Measurements from ENCODE around the gene PSMA8. TPM values are rescaled to one million over a fixed set of nuclear protein-coding genes. Genes with fewer than 3 reads are reported as not detected.

Gene PSMA8
- total and polyA plus RNA-seq, 2 of the 13 experiments (the other 11 are each of a cell fraction or from before 2014, with no cell fraction given), result not detected

- DNase-seq (ENCODE audit: low spot score) (no peak), FAIRE-seq (no peak), ATAC-seq (no peak)
- CTCF ChIA-PET (ENCODE audit: low intra/inter-chr PET ratio, low total read pairs), result no interaction called here
- peaks cover 19% of the 10 kb centered on the region for H3K4me1 ChIP-seq (ENCODE audit: insufficient read depth, low read length)
- H2AFZ ChIP-seq (ENCODE audit: low read length), result no peak overlapping the region
- H3K4me3 ChIP-seq (replicated peaks in 1 of 3; ENCODE audit: insufficient read depth in 1 of 3, low read depth in 2 of 3, low read length in 3 of 3), result no peak overlapping the region
- TF ChIP-seq ZNF781 (CRISPR knock-in tag; IDR thresholded peaks at IDR 0.05; ENCODE audit: borderline replicate concordance, not compliant biosample characterization) (no peak), ZNF367 (CRISPR knock-in tag; IDR thresholded peaks at IDR 0.05; ENCODE audit: borderline replicate concordance) (no peak), SSRP1 (CRISPR knock-in tag; IDR thresholded peaks at IDR 0.05) (no peak), ARID2 (CRISPR knock-in tag; IDR thresholded peaks at IDR 0.05; ENCODE audit: borderline replicate concordance) (no peak), ZC3H4 (CRISPR knock-in tag; IDR thresholded peaks at IDR 0.05; ENCODE audit: borderline replicate concordance) (no peak), KMT2A (CRISPR knock-in tag; IDR thresholded peaks at IDR 0.05) (no peak), ZNF850 (CRISPR knock-in tag; conservative IDR thresholded peaks at IDR 0.05) (no peak), TGIF2 (CRISPR knock-in tag; IDR thresholded peaks at IDR 0.05) (no peak), ASH2L (IDR thresholded peaks at IDR 0.05; ENCODE audit: insufficient read length, low read depth, low read length) (no peak), THAP7 (CRISPR knock-in tag; IDR thresholded peaks at IDR 0.05) (no peak), ZNF556 (CRISPR knock-in tag; IDR thresholded peaks at IDR 0.05; ENCODE audit: borderline replicate concordance) (no peak), RORA (CRISPR knock-in tag; IDR thresholded peaks at IDR 0.05) (no peak), SMAD3 (CRISPR knock-in tag; IDR thresholded peaks at IDR 0.05) (no peak), CHD4 (IDR thresholded peaks at IDR 0.05; ENCODE audit: borderline replicate concordance, low read length) (no peak), EHMT2 (IDR thresholded peaks at IDR 0.05; ENCODE audit: borderline replicate concordance, low read depth, low read length) (no peak), ZFY (CRISPR knock-in tag; IDR thresholded peaks at IDR 0.05) (no peak), SMAD1 (CRISPR knock-in tag; IDR thresholded peaks at IDR 0.05; ENCODE audit: borderline replicate concordance, low read depth) (no peak)
- TF ChIP-seq, protein P1, sequence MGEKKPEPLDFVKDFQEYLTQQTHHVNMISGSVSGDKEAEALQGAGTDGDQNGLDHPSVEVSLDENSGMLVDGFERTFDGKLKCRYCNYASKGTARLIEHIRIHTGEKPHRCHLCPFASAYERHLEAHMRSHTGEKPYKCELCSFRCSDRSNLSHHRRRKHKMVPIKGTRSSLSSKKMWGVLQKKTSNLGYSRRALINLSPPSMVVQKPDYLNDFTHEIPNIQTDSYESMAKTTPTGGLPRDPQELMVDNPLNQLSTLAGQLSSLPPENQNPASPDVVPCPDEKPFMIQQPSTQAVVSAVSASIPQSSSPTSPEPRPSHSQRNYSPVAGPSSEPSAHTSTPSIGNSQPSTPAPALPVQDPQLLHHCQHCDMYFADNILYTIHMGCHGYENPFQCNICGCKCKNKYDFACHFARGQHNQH (CRISPR knock-in tag; IDR thresholded peaks at IDR 0.05), result no peak
- TF ChIP-seq, protein P2, sequence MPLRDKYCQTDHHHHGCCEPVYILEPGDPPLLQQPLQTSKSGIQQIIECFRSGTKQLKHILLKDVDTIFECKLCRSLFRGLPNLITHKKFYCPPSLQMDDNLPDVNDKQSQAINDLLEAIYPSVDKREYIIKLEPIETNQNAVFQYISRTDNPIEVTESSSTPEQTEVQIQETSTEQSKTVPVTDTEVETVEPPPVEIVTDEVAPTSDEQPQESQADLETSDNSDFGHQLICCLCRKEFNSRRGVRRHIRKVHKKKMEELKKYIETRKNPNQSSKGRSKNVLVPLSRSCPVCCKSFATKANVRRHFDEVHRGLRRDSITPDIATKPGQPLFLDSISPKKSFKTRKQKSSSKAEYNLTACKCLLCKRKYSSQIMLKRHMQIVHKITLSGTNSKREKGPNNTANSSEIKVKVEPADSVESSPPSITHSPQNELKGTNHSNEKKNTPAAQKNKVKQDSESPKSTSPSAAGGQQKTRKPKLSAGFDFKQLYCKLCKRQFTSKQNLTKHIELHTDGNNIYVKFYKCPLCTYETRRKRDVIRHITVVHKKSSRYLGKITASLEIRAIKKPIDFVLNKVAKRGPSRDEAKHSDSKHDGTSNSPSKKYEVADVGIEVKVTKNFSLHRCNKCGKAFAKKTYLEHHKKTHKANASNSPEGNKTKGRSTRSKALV (CRISPR knock-in tag; IDR thresholded peaks at IDR 0.05), result no peak
- H3K4me2 ChIP-seq (ENCODE audit: low read depth, low read length), result no peak overlapping the region
- 97% methylated on average over 5 of the region's 5 CpGs for WGBS (ENCODE audit: low lambda C conversion rate)
- H3K27ac ChIP-seq (ENCODE audit: extremely low read length, insufficient read depth, low read length), result no peak overlapping the region
- H4K20me1 ChIP-seq (ENCODE audit: insufficient read depth, low read length), result peaks cover 10% of the 10 kb centered on the region; the same call in 1 of the 2 replicates
- intact Hi-C loops (cut with micrococcal nuclease; ENCODE audit: unreplicated experiment), result no loop called here
- H3K9ac ChIP-seq (ENCODE audit: insufficient read depth, low read depth, low read length), result no peak overlapping the region
- H3K27me3 ChIP-seq (ENCODE audit: control insufficient read depth in 1 of 2, insufficient read depth in 2 of 2, low read length in 2 of 2), result no peaks in the 10 kb centered on the region
- H3K36me3 ChIP-seq (replicated peaks in 1 of 2; ENCODE audit: control insufficient read depth in 1 of 2, insufficient read depth in 2 of 2, low read length in 2 of 2), result peaks cover 0 to 41% of the 10 kb centered on the region in 2 experiments; a peak in 4 of 5 replicates
- no TSS peak for BruUV-seq (replicated peaks)
- peaks cover 35% of the 10 kb centered on the region for H3K79me2 ChIP-seq (ENCODE audit: insufficient read depth, low read length)
- in situ Hi-C loops (cut with HindIII; ENCODE audit: extremely low pct_ligation_motif_present, low pct_unique_long_range_greater_than_20kb), result no loop called here
- H3K9me3 ChIP-seq (ENCODE audit: low read length), result no peaks in the 10 kb centered on the region
- POLR2A ChIA-PET, result no interaction called here
Measured at GRCh38 chr18:26085056-26085455, 48.6 kb upstream of the PSMA8 start.

Data from HepG2 (cell line).